Loucy (cell line): ENCODE results near the gene IDI2.

Source experiments
- EZH2phosphoT487 ChIP-seq: fragments of 200-600 bp; IDR thresholded peaks from 2 replicates; pipeline ENCODE4 v1.6.1; 2018; ENCODE audit warnings: antibody characterized with exemption, mild to moderate bottlenecking, moderate library complexity, borderline replicate concordance
- TF ChIP-seq, protein P1 (sequence below): fragments of 200-600 bp; sonication (generic); conservative IDR thresholded peaks from 2 replicates; pipeline ENCODE4 v1.5.1; 2014; ENCODE audit warnings: mild to moderate bottlenecking, antibody characterized with exemption, low read length

DNA sequence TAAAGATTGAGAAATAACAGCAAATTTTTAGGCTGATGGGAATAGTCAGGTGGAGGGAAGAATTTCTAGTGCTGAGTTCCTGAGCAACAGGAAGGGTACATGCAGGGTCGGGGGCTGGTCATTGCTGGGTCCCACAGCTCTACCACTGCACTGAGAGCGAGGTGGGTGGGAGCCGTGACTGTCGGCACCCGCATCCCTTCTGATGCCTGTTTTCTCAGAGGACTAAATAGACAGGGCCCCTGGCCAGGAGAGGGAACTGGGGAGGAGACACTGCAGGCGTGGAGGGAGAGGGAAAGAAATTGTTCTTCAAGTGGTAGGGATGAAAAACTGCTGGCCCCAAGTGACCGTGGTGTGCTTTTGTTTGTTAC, 30.1 kb downstream of the IDI2 start:
- TF ChIP-seq, protein P1, sequence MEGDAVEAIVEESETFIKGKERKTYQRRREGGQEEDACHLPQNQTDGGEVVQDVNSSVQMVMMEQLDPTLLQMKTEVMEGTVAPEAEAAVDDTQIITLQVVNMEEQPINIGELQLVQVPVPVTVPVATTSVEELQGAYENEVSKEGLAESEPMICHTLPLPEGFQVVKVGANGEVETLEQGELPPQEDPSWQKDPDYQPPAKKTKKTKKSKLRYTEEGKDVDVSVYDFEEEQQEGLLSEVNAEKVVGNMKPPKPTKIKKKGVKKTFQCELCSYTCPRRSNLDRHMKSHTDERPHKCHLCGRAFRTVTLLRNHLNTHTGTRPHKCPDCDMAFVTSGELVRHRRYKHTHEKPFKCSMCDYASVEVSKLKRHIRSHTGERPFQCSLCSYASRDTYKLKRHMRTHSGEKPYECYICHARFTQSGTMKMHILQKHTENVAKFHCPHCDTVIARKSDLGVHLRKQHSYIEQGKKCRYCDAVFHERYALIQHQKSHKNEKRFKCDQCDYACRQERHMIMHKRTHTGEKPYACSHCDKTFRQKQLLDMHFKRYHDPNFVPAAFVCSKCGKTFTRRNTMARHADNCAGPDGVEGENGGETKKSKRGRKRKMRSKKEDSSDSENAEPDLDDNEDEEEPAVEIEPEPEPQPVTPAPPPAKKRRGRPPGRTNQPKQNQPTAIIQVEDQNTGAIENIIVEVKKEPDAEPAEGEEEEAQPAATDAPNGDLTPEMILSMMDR, result no peak
- no peak for TF ChIP-seq EZH2phosphoT487
